ENCODE data around the gene DNAH8.

DNA sequence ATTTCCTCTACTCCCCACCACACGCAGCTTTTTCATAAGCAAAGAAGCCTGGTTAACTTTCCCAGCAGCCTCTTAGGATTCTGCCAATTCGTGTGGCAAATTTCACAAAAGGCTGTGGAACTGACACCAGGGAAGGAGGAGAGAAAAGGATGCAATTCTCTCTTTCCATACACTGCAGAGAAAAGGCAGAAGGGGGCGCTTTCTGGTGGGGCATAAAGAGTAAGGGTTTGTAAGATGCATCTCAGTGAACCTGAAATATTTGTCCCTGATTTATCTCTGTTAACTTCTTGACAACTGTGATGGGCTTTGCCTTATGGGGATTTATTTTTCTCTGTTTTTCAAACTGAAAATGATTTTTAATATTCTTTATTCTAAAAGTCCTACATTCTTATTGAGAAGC, 288.0 kb downstream of the DNAH8 start:
- TF ChIP-seq, protein P1, sequence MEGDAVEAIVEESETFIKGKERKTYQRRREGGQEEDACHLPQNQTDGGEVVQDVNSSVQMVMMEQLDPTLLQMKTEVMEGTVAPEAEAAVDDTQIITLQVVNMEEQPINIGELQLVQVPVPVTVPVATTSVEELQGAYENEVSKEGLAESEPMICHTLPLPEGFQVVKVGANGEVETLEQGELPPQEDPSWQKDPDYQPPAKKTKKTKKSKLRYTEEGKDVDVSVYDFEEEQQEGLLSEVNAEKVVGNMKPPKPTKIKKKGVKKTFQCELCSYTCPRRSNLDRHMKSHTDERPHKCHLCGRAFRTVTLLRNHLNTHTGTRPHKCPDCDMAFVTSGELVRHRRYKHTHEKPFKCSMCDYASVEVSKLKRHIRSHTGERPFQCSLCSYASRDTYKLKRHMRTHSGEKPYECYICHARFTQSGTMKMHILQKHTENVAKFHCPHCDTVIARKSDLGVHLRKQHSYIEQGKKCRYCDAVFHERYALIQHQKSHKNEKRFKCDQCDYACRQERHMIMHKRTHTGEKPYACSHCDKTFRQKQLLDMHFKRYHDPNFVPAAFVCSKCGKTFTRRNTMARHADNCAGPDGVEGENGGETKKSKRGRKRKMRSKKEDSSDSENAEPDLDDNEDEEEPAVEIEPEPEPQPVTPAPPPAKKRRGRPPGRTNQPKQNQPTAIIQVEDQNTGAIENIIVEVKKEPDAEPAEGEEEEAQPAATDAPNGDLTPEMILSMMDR (IDR thresholded peaks at IDR 0.05), result no peak
- TF ChIP-seq POLR2A (IDR thresholded peaks at IDR 0.05; ENCODE audit: low read depth), result no peak
- TF ChIP-seq EP300 (IDR thresholded peaks at IDR 0.05), result no peak

All from esophagus muscularis mucosa (tissue), 4 donors.